Measurements from ENCODE around the gene SEC14L5.
"Not testable (repeated sequence)": the region's sequence is repeated elsewhere in the genome, so short reads cannot be mapped to it uniquely, and the experiment has no call there.

The SEC14L5 gene

DNA sequence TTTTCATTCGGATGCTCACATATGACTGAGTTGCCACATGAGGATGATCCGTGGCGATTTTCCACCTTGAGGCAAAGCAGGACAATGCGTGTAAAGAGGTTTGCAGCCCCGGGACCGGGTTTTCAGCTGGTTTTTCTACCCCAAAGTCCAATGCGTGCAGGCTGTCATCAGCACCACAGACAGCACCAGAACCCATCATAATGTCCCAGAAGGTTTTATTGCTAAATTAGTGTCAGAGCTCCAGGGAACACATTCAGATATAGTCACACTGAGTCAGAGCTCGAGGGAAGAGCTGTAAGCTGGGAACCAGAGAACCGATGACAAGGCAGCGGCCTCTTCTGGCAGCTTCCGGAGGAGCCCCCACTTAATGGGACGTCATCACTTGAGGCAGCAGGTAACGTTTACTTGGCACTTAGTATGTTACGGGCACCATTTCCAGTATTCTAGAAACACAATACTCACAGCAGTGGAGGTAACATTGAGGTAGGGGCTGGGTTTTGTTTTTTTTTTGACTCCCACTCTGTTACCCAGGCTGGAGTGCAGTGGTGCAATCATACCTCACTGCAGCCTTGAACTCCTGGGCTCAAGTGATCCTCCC lies 84.5 kb downstream of the SEC14L5 start:
- no peak for DNase-seq

DNA sequence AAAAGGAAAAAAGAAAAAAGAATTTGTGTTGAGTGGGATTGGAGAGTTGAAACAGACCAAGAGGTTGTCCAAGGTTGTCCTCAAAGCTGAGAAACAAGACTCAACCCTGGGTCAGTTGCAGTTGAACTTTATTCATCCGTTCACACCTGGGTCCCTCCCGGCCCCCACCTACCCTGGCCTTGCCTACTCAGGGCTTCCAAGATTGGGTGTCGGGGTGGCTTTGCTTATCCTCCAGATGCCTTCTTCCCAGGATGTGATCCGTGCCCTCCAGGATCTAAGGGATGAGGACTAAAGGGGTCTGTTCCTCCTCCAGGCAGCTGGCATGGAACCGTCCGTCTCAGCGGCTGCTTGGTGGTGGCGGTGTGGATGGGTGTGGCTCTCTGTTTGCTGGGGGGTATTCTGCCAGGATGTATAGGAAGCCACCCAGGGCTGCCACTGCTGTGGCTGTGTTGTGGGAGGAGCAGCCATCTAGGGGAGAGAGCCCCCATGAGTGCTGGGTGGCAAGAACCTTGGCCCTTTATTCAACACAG lies 85.9 kb downstream of the SEC14L5 start:
- no peak for DNase-seq

DNA sequence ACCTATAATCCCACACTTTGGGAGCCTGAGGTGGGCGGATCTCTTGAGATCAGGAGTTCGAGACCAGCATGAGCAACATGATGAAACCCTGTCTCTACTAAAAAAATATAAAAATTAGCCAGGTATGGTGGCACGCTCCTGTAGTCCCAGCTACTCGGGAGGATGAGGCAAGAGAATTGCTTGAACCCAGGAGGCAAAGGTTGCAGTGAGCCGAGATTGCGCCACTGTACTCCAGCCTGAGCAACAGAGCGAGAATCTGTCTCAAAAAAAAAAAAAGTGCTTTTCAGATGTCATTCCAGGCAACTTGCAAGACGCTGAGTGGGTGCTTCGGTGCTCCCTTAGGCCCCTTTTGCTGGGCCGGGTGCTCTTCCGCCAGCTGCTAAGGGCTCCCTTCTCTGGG lies 86.5 kb downstream of the SEC14L5 start:
- DNase-seq, result not testable (repeated sequence)

GRCh38 chr16:5045499-5046115 lies 87.5 kb downstream of the SEC14L5 start:
- DNase-seq, result no peak

- DNase-seq, result no peak
Measured at GRCh38 chr16:5046914-5047313, 88.8 kb downstream of the SEC14L5 start.

DNA sequence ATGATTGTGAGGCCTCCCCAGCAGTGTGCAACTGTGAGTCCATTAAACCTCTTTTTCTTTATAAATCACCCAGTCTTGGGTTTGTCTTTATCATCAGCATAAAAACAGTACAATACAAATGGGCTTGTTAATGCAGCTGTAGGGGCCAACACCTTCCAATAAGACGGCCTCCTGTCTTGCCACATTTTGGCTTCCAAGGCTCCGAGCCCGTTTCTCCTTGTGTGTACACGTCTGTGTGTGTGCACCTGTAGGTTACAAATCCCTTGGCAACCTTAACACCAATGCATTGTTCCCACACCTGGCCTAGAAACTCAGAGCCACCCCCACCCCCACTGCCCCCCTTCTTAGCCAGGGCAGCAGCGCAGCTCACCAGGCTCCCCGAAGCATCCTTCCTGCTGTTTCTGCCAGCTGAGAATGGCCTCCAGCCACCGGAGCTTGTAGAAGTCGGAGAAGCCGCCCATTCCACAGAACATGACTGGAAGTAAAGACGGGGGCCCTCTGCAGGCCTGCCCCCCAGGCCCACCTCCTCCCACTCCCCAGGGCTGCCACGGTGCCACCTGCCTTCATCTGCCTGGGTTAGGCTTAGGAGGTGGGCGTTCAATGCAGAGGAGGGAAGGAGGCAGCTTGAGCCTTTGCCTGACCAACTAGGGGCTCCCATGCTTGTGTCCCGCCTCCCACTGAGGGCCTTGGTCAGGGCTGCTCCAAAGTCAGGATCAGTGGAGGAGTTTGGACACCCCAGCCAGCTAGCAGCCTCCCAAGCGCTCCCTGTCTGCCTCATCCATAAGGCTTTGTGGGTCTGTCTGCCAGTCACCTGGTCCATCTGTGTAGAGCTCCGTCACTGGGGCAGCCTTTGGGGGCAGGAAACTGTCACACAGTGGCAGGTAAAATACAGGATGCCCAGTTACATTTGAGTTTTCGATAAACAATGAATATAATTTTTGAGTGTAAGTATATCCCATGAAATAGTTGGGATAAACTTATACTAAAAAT lies 97.0 kb downstream of the SEC14L5 start:
- no peak for DNase-seq

DNA sequence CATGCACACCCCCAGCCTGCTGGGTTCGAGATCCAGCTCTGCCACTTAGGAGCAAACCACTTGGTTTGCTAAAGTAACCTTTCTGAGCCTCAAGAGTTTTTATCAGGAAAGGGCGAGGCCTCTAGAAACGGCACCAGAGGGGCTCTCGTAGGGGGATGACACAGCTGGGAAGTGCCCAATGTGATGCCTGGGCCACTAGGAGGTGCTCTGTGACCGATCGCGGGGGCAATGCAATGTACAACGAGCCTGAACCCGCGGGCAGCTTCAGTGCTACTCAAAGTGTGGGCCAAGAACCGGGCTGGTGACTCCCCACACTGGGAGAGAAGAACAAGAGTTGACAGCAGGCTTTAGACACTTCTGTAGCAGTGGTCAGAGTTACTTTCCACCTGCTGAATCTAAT lies 98.2 kb downstream of the SEC14L5 start:
- no peak for DNase-seq

DNA sequence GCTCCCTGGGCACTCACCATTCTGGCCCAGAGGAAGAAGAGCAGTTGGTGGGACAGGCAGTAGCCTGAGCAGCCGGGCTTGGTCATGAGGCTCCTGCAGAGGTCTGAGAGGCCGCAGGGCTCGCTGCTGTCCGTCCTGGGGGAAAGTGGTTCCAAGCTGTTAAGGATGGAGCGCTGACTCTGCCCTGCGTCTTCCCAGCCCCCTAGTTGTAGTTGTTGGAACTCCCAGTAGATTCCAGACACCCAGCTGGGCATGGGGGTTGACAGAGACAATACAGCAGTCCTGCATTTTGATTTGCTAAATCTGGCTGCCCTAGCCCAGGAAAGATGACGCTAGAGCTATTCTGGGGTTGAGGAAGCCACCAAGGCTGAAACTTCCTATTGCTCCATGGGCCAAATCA lies 100.3 kb downstream of the SEC14L5 start:
- DNase-seq, result no peak

- no peak for DNase-seq
Measured at GRCh38 chr16:5059386-5060072, 101.4 kb downstream of the SEC14L5 start.

DNA sequence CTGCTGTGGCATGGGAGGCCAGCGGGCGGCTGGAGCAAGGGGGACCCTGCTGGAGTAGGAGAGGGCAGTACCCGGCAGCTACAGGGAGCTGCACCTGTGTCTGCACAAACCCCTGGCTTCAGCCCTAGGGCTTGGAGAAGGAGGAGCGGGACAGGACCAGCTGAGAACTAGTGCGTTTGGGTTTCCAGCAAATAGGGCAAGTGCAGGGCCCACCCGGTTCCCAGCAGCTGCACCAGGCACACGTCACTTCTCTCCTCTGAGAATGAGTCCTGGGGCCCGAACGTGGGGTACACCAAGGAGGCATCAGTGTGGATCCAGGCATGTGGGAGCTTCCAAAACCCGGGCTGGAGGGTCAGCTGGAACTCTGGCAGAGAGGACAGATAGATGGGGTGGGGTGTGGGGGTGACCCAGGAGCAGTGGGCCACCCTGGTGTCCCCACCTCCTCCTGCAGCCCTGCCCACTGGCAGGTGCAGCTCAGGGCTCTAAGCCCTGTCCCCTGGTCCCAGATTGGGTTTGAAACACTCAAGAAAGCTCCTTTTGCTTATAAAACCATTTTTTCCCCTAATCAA lies 102.0 kb downstream of the SEC14L5 start:
- no peak for DNase-seq

DNA sequence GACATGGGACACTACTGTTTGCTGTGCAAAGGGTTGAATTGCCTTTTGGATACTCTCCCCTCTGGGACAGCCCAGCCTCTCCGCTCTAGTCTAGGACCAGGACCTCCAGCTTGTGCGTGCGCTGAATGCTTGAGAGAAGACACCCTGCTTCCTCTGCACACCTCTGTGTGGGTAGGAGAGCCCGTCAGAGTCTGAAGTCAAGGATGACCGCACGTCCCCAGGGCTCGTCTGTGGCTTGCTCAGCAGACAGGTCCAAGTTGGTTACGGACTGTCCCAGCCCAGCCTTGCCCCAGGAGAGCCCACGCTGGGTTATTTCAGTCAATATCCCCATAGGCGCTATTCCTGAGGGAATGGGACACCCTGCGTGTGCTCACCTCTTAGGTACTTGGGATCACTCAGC lies 103.9 kb downstream of the SEC14L5 start:
- no peak for DNase-seq

DNA sequence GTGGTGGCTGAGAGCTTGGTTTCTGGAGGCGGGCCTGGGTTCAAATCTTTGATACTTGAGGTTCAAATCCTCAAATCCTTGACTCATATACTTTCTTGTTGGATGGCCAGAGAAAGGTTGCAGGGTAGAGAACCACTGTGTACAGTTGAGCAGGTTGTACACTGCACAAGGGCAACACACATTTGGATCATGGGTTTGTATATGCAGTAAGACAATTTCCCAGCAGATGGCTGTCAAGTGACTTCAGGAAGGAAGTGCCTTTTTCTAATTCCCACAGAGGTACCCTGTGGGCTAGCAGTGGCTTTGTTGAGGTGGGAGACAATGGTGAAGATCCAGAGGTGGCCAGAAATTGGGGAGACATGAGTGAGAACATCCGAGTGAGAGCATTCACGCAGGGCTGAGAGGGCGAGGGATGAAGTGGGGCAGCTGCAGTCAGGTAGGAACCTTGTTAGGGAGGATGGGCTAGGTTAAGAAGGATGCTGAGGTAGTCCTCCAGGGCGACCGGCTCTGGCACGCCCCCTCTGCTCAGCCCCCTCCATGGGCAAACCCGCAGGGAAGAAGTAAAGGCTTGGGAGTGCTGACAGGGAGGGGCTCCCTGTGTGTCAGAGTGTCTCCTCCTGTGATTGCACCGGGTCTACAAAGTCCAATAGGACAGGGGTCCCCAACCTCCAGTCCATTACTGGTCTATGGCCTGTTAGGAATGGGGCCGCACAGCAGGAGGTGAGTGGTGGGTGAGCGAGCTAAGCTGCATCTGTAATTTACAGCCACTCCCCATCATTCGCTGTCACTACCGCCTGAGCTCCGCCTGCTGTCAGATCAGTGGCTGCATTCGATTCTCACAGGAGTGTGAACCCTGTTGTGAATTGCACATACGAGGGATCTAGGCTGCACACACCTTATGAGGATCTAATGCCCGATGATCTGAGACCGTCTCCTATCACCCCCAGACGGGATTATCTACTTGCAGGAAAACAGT lies 104.9 kb downstream of the SEC14L5 start:
- DNase-seq, result no peak

DNA sequence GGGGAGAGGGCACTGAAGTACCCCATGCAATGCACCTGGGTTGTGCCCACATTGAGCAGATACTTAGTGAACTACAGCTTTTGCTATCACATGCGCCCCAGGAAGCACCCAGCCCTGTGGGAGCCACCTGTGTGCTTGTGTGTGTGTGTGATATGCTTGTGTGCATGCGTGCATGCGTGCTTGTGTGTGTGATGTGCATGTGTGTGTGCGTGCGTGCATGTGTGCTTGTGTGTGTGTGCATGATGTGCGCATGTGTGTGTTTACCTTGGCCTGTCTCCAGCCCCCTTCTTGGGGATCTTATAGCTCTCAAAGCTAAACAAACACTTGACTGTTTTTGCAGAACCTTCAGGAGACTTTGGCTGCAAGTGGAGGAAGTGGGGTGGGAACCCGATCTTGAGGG lies 106.8 kb downstream of the SEC14L5 start:
- no peak for DNase-seq

DNA sequence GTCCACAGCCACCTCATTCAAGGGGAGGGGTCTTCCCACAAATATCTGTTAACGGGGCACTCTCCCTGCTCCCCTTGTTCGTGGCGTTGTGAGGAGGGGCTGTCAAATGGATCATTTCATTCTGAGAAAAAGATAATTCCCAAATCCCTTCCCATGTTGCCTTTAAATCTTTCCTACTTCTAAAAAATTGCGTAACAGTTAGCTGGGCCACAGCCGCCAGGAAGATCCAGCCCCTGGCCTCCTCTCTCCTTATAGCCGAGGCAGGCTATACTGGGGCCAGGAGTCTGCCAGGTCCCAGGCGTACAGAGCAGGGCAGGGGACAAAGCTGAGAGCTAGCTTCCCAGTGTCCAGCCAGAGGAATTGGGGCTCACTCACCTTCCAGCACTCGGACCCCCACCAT lies 107.2 kb downstream of the SEC14L5 start:
- no peak for DNase-seq

GRCh38 chr16:5065813-5066212 lies 107.7 kb downstream of the SEC14L5 start, which contains the start of gene C16orf89:
C16orf89 (minus strand) TSS chr16:5065956; CDS start chr16:5065908, 48 bp downstream.
- no peak for DNase-seq

- DNase-seq, result no peak
Measured at GRCh38 chr16:5066511-5066910, 108.4 kb downstream of the SEC14L5 start.

Data from SHP77 treated with DMSO at 0.1 percent for 48 hours (cell line).